Fibroblast of skin of right quadriceps (primary cell): ENCODE measurements around the gene PTPRG.

Source experiments
- DNase-seq: peaks from one replicate; pipeline ENCODE4 v3.0.0-alpha.2; 2013

The PTPRG gene

DNA sequence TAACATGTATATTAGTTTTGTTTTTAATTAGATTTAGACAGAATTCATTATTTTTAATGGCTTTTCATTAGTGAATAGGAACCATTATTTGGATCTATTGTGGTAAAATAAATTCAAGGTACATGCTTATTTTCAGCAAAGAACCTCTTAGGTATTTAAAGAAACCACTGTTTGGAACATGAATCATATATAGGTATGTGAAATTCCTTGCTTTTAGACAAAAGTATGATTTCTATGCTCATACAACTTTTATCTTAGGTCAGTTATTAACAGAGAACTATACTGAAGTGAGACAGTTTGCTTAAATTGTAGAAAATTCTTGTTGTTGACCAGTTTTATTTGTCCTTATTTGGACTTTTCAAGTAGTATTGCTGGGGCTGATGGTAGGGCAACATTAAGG lies 422.1 kb downstream of the PTPRG start:
- no peak for DNase-seq

DNA sequence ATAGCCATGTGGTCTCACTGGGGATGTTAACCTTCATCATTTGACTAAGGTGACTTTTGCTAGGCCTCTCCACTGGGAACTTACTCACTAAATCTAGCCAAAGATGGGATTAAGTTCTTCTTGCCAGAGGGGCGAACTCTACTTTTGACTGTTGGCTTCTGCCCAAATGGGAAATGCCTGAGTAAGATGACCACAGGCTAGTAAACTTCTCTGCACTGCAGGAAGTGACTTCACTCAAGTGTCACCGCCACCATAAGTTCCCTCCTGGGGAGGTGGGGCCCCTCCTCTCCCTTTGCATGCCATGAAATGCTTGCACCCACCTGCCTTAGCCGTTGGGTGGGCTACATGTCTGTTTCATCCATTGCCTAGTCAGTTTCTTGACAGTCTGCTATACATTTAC lies 423.6 kb downstream of the PTPRG start:
- peak; percentile 82 for DNase-seq

DNA sequence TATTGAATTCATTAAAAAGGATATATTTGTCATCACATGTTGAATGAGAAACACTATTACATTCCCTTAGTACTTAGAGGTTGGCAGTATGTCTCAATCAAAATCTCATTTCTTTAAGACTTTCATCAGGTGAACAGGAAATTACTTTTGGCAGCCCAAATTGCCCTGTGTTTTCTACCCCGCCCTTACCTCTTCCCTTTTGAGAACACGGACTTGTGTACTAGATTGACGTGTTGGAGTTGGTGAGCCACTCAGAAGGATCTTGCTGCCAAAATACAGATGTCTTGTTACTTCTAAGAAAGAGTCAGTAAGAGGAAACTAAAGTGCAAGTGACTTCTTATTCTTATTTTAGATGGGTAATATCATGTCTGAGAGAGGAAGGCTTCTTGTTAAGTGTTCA lies 425.1 kb downstream of the PTPRG start:
- DNase-seq = no peak

DNA sequence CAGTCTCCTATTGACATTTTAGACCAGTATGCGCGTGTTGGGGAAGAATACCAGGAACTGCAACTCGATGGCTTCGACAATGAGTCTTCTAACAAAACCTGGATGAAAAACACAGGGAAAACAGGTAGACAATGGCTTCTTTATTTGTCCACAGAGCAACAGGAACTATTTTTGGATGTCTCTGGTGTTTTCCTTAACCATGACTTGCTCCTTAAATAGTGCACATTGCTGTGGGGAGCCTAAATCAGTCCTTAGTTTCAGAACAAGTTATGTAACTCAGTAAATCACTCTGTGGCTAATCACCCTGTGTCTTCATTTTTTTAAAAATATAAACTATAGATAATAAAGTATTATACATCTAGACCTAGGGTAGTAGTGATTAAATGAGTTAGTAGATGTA lies 428.3 kb downstream of the PTPRG start:
- no peak for DNase-seq

DNA sequence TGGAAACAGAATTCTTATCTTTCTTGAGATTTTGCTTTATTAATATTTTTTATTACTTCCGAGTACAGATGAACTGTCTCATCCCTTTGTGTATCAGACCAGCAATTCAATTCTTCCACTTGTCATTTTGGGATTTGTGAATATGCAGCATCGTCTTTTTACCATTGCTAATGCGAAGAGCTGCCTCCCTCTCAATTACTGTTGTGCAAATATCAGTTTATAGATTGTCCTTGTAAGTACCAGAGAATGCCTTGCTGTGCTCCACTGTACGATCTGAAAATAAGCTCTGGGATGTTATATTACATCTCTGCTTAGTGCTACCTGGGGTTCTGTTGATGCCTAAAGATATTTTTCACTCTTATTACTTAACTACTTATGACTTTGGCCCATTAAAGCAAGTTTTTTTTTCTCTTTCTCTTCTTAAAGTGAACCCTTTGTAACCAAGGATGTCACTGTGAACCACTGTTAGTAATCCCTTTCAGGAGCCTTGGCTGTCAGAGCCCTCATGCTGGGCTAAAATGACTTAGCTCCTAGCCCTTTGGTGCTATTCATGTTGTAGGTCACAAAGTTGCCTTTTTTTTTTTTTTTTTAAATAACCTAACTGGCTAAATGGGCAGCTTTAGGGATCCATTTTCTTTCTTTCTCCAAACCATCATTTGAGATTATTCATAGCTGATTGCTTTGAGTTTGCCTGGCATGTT lies 429.1 kb downstream of the PTPRG start:
- DNase-seq = no peak

DNA sequence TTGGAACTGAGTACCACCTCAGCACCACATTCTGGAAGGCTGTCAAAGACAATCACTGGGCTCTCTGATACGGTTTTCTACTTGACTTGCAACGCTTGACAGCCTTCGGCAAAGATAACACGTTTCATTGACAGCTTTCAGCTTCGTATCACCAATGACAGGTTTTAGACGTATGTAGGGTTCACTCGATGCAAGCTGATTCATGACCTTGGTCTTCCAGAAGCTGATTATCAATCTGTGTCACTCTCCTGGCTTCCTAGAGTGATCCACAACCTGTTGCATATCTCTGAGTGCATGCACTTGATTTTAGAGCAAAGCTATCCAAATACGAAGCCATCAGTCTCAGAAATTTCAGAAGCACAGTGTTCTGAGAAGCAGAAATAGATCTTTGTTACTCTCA lies 430.3 kb downstream of the PTPRG start:
- no peak for DNase-seq

DNA sequence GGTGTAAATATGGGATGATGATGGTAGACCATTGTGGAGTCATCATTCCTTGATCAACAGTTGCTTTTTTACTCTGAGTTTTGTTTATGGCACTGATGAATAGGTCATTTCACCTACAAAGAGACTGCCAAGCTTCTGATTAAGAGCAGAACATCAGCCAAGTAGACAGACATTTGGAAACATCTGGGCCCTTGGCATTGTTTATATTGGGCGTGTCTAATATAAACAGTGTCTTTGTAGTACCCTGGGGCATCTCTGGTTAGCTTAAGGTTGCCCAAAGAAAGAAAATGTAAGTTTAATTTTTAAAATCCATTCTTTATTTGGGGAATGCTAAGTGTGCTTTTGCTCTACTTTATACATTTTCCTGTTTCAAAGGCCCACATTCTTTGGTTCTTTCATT lies 435.0 kb downstream of the PTPRG start:
- no peak for DNase-seq

DNA sequence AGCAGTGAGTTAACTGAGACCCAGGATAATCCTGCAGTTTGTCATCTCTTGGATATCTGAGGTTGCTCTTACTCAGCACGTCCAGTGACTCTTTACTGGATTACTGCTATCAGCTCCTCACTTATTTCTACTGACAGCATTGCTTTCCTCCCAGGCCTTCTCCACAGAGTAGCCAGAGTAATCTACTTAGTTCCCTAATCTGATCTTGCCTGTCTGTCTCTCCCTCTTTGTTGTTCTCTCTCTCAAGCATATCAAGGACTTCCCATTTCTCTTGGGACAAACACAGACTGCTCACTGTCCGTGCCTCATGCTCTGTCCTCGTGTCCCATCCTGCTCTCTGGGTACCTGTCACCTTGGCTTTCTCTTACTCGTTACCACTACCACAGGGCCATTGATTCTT lies 435.7 kb downstream of the PTPRG start:
- no peak for DNase-seq

DNA sequence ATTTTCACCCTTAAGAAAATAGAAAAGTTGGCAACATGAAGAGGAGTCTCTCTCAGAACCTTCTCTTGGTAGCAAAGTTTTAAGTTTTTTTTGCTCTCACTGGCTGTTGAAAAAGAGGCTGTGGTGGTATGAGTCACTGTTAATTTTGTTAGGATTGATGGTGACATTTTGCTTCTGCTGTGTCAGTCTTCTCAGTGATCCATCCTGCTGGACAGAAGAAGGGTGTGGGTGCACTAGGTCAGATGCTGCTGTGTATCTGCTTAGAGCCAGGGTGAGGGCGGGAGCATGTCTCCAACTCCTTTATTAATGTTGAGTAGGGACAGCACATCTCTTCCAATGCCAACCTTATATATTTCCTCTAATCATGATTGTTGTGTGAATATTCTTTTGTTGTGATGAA lies 442.5 kb downstream of the PTPRG start:
- no peak for DNase-seq

DNA sequence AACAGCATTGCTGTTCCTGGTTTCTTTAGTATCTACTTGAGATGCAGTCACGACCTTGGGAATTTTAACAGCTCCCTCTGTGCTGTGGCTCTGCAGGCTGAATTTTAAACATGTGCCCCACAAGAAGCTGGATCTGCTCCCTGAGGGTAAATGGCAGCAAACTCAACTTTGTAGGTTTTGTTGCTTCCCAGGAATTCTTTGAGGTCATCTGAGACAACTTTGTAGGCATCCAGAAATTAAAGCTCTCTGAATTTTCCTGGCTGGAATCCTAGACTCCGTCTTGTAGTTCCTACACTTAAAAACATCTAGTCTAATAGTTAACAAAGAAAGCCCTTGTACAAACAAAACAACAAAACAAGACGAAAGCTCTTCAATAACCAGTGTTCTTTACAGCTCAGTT lies 445.7 kb downstream of the PTPRG start:
- DNase-seq = peak; percentile 19

DNA sequence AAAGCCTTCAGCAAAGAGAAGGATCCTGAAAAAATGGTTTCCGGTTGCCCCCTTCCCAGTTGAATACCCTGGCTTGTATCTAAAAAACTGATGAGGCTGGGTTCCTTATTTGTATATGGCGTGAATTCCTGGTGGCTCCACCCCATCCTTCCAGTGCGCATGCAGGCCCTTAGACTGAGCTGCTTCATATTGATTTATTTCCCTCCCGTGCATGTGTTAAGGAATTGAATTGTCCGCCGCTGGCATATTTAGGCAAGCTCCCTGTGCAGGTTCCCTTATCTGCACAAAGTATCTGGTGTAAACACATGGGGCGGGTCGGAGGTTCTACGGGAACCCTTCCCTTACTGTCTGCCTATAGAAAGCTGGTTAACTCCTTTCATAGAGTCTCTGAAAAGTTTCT lies 449.6 kb downstream of the PTPRG start:
- DNase-seq = no peak

DNA sequence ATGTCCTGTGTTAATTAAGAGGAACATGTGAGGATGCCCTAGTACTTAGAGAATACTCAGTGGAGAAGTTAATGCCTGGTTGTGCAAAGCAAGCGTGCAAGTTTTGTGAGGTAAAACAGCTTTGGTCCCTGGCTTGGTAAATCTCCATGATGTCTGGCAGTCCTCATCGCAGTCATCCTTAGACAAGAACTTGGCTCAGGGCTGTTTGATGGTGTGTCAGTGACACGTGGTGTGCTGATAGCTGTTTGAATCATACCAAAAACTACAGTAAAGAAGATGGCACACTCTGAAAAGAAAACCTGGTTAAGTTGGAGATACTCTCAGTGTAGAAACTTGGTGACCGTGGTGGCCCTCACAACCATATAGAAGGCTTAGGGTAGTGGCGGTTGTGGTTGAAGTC lies 450.3 kb downstream of the PTPRG start:
- no peak for DNase-seq

DNA sequence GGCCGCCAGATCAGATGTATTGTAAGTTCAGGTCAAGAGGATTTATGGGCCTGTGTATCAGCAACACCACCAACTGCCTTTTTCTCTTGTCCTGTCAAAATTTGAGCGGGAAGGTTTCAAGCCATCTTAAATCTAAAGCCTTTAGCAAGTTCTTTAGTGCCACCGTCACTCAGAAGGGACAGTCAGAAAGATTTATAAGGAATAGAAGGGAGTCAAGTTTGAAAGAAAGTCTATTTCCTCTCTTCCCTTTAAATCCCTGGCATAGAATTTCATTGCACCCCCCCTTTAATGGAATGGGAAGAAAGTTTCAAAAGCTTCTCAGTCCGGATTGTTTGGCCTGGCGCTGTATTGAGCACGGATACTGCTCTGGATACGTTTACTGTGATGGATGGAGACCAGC lies 452.6 kb downstream of the PTPRG start:
- DNase-seq = no peak

DNA sequence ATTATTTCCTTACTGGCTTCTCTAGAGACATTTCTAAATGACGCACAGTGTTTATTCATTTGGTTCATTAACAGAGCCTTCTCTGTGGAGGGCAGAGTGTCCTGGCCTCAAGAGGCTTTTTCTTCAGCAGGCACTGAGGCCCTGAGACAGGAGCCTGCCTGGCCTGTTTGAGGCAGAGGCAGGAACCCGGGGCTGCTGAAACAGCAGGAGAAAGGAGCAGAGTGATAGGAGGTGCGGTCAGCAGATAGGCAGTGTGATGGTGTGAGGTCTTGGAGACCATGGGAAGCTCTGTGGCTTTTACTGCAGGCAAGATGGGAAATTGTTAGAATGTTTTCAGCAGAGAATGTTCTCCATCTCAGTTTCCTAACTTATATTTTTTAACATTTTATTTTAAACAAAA lies 453.7 kb downstream of the PTPRG start:
- no peak for DNase-seq

DNA sequence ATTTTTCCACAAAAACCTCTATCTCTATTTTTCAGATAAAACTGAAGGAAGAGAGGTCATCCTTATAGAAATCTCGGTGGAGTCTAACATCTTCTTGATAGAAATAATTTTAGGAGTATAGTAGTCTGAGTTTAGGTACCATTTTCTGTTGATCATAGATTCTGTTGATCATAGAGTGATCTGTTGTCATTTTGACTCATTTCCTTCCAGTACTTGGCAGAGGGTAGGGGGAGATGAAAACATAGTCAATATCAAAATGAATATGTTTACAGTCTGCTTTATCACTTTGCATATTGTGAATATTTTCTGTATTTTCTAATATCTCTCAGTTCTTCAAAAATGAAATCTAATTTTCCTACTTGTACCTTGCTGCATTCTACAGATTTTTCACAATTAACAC lies 458.5 kb downstream of the PTPRG start:
- no peak for DNase-seq

DNA sequence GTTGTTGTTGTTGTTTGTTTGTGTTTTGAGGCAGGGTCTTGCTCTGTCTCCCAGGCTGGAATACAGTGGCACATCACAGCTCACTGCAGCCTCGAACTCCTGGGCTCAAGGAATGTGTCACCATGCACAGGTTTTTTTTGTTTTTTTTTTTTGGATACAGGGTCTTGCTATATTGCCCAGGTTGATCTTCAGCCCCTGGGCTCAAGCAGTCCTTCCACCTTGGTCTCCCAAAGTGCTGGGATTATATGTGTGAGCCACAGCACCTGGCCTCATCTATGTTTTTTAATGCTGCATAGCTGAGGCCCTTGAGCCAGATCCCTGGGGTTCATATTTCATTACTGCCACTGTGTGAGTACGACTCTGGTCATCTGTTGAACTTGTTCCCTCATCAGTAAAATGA lies 459.3 kb downstream of the PTPRG start:
- no peak for DNase-seq

DNA sequence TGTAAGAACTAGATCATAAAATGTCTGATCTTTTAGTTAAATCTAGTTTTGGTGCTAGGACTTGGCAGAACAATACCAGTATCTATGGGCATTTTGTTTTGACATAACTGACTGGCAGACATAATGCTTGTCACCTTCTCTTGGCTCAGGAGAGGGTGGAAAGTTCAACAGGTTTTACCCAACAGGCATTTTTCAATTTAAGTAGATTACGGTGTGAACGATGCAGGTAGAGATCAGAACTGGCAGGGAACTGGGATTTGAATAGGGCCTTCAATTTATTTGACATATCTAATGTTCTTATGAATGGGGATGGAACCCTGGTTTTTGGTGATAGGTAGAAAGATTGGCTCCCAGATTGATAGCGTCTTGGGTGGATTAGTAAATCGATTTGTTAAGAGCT lies 460.9 kb downstream of the PTPRG start:
- DNase-seq = no peak

DNA sequence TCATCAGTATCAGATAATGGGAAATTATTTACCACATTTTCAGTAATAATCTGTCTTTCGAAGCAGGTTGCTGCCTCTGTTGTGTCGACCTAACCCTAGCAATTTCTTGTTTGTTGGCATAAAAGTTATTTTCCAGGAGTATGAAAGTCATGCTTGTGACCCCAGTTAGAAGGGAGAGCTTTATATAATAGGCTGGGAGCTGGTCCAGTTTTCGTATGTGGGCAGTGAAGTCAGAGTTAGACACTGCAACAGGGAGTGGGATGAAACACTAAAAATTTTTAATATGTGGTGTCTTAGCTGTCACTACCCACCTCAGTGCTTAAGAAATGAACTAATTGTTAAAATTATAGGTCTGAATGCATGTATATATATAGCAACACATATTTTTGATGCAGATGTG lies 463.5 kb downstream of the PTPRG start:
- no peak for DNase-seq

DNA sequence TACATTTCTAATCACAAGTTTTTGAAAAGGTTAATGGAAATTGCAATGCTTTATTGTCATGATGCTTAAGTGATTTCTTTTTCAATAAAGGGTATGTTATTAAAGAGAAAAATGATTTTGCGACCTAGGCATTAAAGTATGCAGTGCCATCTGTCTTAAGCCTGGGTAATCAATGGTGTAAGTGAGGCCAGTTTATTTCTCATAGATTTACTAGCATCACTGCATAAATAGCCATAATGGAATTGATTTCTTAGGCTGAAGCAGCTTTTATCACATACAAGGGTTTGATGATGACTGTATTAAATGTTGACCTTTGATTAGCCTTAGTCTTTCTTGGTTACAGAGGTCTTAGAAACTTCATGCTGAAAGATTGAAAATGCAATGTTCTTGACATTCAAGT lies 464.5 kb downstream of the PTPRG start:
- no peak for DNase-seq

DNA sequence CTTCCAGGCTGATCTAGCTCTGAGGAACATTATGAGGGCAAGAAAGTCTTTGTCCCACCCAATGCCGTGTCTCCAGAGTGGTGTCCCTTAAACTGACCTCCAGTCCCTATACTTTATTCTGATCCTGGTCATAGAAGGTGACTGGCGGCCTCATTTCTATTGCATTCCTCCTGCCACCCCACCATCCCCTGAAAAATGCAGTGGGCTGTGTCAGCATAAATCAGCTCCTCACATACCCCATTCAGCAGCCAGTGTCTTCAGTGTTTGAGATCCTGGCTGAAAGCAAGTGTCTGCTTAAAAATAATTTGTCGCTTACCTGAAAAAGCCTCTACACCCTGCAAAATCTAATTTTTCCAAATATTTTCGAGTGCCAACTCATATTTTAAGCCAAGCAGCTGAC lies 465.9 kb downstream of the PTPRG start:
- DNase-seq = no peak

DNA sequence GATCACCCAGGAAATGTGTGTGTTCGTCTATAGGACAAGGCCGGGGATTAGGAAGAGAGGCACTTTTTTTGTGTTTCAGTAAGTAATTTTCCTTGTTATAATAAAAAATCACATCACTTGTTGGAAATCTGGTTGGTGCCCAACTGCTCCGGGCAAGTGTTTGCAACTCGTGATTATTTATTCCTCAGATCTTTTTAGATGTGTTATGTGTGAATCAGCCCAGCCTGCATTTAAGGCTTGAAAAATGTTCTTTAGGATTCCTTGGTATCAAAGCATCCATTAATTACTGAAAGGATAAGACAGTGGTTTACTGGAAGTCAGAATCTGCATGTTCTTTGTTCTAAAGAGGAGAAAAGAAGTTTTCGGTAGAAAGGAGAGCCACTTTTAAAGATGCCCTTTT lies 466.4 kb downstream of the PTPRG start:
- DNase-seq = no peak

DNA sequence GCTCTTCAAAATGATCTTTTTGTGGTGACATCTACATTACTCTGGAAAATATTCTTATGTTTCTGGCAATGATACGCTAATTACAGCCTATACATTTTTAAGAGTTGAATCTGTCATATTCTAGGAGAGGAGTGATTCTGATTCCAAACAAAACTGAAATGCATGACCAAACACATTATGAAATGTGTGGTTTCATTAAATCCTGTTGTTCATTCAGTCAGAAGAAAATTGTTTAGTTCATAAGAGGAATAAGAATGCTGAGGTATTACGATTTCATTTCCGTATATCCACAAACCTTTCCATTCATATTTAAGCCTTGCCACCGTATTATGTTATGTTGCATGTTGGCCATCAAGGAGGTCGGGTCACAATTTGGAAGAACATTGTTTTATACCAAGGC lies 466.9 kb downstream of the PTPRG start:
- DNase-seq = no peak

DNA sequence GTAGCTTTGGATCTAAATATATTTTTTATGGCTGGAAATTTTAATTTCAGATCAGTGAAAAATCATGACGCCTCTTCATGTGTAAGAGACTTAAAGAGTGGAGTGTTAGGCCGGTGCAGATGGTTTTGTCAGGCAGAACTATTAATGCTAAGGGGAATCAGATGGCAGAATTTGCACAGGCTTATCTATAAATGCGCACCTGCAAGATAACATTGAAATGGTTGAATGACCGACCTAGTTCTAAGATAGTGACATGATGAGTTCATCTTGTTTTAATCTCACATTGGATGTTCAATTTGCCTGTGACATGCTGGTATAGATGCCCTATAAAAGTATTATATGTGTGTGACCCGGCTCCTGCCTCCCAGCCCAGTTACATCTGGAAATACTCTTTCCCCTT lies 471.4 kb downstream of the PTPRG start:
- DNase-seq = no peak

DNA sequence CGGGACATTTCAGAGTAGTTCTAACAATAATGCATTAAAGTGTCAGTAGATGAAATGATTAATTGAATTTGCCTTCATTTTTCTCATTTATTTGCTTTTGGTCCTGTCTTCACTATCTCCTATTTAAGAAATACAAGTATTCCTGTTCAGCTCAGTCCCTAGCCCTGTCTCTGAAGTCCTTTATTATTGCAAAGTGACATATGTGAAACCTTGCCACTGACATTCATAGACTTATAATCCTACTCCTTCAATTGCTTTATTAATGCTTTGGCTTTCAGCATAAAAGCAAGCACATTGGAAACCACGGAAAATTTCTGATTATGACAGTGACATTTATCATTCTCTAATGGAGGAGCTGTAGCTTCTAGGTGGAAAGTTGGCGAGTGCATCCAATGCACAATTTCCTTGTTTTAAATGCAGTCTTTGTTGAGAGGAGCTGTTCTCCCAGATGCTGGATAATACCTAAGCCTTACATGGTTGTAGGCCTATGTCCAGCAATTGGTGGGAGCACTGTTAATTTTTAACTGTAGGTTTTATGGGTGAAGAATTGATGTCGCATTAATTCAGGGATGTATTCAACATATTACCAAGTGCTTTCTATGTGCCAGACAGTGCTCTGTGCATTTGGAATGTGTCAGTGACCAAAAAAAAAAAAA lies 474.2 kb downstream of the PTPRG start:
- DNase-seq = no peak

DNA sequence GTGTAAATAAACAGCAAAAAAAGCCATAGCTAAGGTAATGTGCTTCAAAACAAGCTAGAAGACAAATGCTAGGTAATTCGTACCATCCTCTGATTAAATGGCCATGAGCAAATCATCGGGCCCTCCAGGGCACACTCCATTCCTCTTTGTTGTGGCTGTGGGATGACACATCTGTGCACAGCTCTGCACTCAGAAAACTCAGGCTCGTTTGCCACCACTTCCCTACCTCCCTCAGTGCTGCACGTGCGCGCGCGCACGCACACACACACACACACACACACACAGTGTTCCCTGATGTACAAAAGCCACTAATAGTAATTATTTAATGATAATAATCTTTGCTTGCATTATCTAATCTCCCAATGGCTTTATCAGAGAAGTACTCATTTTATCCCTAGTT lies 475.4 kb downstream of the PTPRG start:
- DNase-seq = no peak
